Osteocyte (in vitro differentiated cells): ENCODE results near the gene OR11A1. TPM values are rescaled to one million over a fixed set of nuclear protein-coding genes. Genes with fewer than 3 reads are reported as not detected.

Source experiments
- DNase-seq: peaks from one replicate; pipeline ENCODE4 v3.0.0; 2021; ENCODE audit warnings: mixed read lengths; ENCODE audit not compliant: unreplicated experiment; ENCODE audit errors: extremely low spot score
- H3K27ac Mint-ChIP-seq: one replicate; pipeline ENCODE4 v1.8.0; 2021; ENCODE audit warnings: mild to moderate bottlenecking, mixed read lengths; ENCODE audit not compliant: unreplicated experiment
- H3K27me3 Mint-ChIP-seq: one replicate; pipeline ENCODE4 v1.8.0; 2021; ENCODE audit warnings: mixed read lengths; ENCODE audit not compliant: unreplicated experiment
- H3K36me3 Mint-ChIP-seq: one replicate; pipeline ENCODE4 v1.8.0; 2021; ENCODE audit warnings: mixed read lengths; ENCODE audit not compliant: unreplicated experiment
- H3K4me1 Mint-ChIP-seq: one replicate; pipeline ENCODE4 v1.8.0; 2021; ENCODE audit warnings: mixed read lengths; ENCODE audit not compliant: unreplicated experiment
- H3K4me3 Mint-ChIP-seq: one replicate; pipeline ENCODE4 v1.8.0; 2021; ENCODE audit warnings: mild to moderate bottlenecking, moderate library complexity, mixed read lengths; ENCODE audit not compliant: unreplicated experiment
- H3K9me3 Mint-ChIP-seq: one replicate; pipeline ENCODE4 v1.8.0; 2021; ENCODE audit warnings: mixed read lengths; ENCODE audit not compliant: unreplicated experiment
- total RNA-seq: library from RNA; stranded (reverse); gene quantifications from 2 replicates; pipeline ENCODE4 v1.2.1, GENCODE V29; 2021
- TF ChIP-seq, protein P1 (sequence below): fragments of 200-600 bp; sonication (generic); IDR thresholded peaks from 2 replicates; pipeline ENCODE4 v1.5.0; 2021; ENCODE audit warnings: antibody characterized with exemption, mild to moderate bottlenecking, moderate library complexity

Gene OR11A1
- total RNA-seq, 1 donor from 2014 or later, result not detected

DNA sequence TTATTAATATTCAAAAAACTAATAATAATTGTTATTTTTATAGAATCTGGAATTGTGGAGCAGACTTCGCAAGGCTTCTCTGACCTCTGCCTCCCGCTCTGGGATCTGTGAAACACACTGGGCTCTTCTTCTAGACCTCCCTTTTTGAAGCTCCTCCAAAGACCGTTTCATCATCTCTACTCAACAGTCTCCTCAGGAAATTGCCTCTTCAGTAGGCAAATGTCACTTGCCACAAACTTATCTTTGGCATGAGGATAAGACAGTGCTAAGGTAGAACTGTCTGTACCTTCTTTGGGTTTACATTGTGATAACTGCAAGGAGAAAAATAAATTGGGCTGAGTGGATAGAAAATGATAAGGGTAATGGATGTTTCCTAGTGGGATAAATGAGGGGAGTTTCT lies 33.2 kb upstream of the OR11A1 start:
- Mint-ChIP-seq H3K9me3 (no peaks in the 10 kb centered on the region), H3K36me3 (no peaks in the 10 kb centered on the region), H3K27ac (no peak overlapping the region), H3K4me3 (no peak overlapping the region), H3K27me3 (peaks cover 3% of the 10 kb centered on the region), H3K4me1 (no peaks in the 10 kb centered on the region)
- DNase-seq, result no peak
- TF ChIP-seq, protein P1, sequence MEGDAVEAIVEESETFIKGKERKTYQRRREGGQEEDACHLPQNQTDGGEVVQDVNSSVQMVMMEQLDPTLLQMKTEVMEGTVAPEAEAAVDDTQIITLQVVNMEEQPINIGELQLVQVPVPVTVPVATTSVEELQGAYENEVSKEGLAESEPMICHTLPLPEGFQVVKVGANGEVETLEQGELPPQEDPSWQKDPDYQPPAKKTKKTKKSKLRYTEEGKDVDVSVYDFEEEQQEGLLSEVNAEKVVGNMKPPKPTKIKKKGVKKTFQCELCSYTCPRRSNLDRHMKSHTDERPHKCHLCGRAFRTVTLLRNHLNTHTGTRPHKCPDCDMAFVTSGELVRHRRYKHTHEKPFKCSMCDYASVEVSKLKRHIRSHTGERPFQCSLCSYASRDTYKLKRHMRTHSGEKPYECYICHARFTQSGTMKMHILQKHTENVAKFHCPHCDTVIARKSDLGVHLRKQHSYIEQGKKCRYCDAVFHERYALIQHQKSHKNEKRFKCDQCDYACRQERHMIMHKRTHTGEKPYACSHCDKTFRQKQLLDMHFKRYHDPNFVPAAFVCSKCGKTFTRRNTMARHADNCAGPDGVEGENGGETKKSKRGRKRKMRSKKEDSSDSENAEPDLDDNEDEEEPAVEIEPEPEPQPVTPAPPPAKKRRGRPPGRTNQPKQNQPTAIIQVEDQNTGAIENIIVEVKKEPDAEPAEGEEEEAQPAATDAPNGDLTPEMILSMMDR, result no peak

DNA sequence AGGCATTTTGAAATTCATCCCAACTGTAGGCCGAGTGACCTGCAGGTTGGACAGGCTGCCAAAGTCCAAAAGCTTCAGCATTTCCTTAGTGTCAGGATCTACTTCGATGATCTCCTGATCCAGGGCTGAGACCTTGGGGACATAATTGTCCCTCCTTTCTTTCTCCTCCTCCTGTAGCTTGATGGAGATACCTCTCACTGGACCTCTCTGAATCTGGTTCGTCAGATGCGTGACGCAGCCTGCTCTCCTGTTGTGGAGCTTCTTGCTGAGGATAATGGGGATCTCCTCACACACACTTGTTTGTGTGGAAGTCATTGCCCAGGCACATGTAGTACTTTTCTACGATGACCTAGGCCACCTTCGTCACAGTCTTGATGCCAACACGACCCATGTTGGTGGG lies 32.4 kb upstream of the OR11A1 start:
- Mint-ChIP-seq H3K27me3 (peaks cover 3% of the 10 kb centered on the region), H3K4me3 (no peak overlapping the region), H3K27ac (no peak overlapping the region), H3K36me3 (no peaks in the 10 kb centered on the region), H3K4me1 (no peaks in the 10 kb centered on the region), H3K9me3 (no peaks in the 10 kb centered on the region)
- TF ChIP-seq, protein P1, result no peak
- no peak for DNase-seq

DNA sequence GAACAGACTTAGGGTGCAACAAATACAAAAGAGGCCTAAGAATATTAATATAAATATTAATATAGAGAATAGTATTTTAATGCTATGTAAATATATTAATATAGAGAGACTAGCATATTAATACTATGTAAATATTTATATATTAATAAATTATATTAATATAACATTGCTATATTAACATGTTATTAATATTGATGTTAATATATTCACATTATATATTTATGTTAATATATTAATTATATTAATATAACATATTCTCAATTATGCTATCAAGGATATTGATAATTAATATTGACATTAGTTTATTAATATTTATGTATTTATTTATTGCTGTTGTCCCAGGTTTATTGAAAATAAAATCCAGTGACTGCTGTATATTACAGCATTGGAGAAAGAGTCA lies 32.0 kb upstream of the OR11A1 start:
- no peaks in the 10 kb centered on the region for H3K9me3 Mint-ChIP-seq
- TF ChIP-seq, protein P1, result no peak
- no peaks in the 10 kb centered on the region for H3K4me1 Mint-ChIP-seq
- H3K4me3 Mint-ChIP-seq, result no peak overlapping the region
- H3K36me3 Mint-ChIP-seq, result no peaks in the 10 kb centered on the region
- no peak for DNase-seq
- peaks cover 3% of the 10 kb centered on the region for H3K27me3 Mint-ChIP-seq
- H3K27ac Mint-ChIP-seq, result no peak overlapping the region

DNA sequence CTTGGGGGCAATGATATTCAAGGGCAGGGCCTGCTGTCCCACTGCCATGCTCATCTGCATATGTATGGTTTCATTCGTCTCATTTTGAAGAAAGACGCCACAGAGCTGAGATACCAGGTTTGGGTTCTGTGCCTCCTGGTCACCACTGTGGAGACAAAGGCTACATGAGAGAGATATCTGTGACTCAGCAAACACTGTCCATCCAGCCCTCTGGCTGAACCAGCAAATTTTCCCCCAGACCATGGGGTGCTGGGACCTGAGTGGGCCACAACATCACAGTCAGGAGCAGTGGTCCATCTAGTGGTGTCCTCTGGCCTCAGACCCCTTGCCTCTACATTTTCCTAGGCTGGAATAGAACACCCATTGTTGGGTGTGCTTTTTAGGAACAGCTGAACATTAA lies 30.8 kb upstream of the OR11A1 start, which contains the start of gene MAS1L:
Gene MAS1L (minus strand): TSS at position 297 of the 400 bp plus-strand sequence. CDS start 54 bp downstream, at position 243.
- Mint-ChIP-seq H3K27me3 (peaks cover 3% of the 10 kb centered on the region), H3K36me3 (no peaks in the 10 kb centered on the region), H3K4me1 (no peaks in the 10 kb centered on the region), H3K27ac (no peak within 1 kb of the TSS), H3K9me3 (no peaks in the 10 kb centered on the region), H3K4me3 (no peak within 1 kb of the TSS)
- TF ChIP-seq, protein P1, result no peak
- DNase-seq, result no peak

DNA sequence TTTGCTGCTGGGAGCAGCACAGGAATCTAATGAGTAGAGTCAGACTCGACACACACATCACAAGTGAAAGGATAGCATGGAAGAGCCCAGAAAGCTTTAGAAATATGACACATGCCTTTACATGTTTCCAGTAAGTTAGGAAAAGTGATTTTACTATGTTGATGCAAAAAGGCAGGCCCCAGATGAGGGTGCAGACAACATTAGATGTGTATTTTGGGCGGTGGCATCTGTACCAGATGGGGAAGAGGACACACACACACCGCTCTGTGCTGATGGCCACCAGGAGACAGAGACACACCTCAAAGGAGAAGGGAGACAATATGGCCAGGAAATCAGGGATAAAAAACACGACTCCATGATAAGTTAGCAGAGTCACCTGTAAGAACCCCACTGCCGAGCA lies 30.3 kb upstream of the OR11A1 start:
- TF ChIP-seq, protein P1, result no peak
- Mint-ChIP-seq H3K27ac (no peak overlapping the region), H3K4me3 (no peak overlapping the region), H3K36me3 (no peaks in the 10 kb centered on the region), H3K4me1 (no peaks in the 10 kb centered on the region), H3K9me3 (no peaks in the 10 kb centered on the region), H3K27me3 (peaks cover 3% of the 10 kb centered on the region)
- no peak for DNase-seq
